A673 (cell line): Measurements from ENCODE around the gene DNAJB6. TPM values are rescaled to one million over a fixed set of nuclear protein-coding genes. Genes with fewer than 3 reads are reported as not detected.

Experiments
- BruUV-seq: library from RNA; stranded (reverse); fragments of 400-500 nt; replicated peaks from 2 replicates; lab custom pipeline; 2021; lab: Mats Ljungman, UMichigan
- CTCF ChIA-PET: fragments of 300-600 bp; sonication (Branson Sonifier 250); formaldehyde crosslinking; loops from one replicate; lab custom pipeline; 2022; ENCODE audit warnings: antibody characterized with exemption; lab: Charles Lee
- POLR2A ChIA-PET: fragments of 300-600 bp; sonication (Branson Sonifier 250); formaldehyde crosslinking; loops from one replicate; lab custom pipeline; 2022; ENCODE audit warnings: antibody characterized with exemption; ENCODE audit not compliant: low non-redundant PET; lab: Charles Lee
- DNase-seq: peaks from one replicate; pipeline ENCODE4 v3.0.0-alpha.2; 2015; ENCODE audit warnings: low spot score
- H3K27ac ChIP-seq: fragments of 200-600 bp; sonication (generic); 2 replicates; pipeline ENCODE4 v1.5.1; 2016; ENCODE audit warnings: mixed run types, low read depth, mild to moderate bottlenecking, mixed read lengths, antibody characterized with exemption, low read length; ENCODE audit not compliant: poor library complexity, severe bottlenecking
- H3K27me3 ChIP-seq: fragments of 200-600 bp; sonication (generic); replicated peaks from 2 replicates; pipeline ENCODE4 v1.6.1; 2017; ENCODE audit warnings: mixed run types, low read depth, mild to moderate bottlenecking, mixed read lengths, antibody characterized with exemption, low read length; ENCODE audit not compliant: insufficient read depth, poor library complexity
- H3K36me3 ChIP-seq: fragments of 200-600 bp; sonication (generic); 2 replicates; pipeline ENCODE4 v1.6.1; 2016; ENCODE audit warnings: mixed run types, mild to moderate bottlenecking, mixed read lengths, antibody characterized with exemption, low read length; ENCODE audit not compliant: insufficient read depth, poor library complexity, severe bottlenecking
- H3K4me1 ChIP-seq: fragments of 200-600 bp; sonication (generic); 2 replicates; pipeline ENCODE4 v1.6.1; 2017; ENCODE audit warnings: mixed run types, mild to moderate bottlenecking, mixed read lengths, antibody characterized with exemption, low read length; ENCODE audit not compliant: insufficient read depth, poor library complexity, severe bottlenecking
- H3K4me3 ChIP-seq: fragments of 200-600 bp; sonication (generic); 2 replicates; pipeline ENCODE4 v1.5.1; 2016; ENCODE audit warnings: low read depth, mixed run types, mild to moderate bottlenecking, mixed read lengths, low read length; ENCODE audit not compliant: poor library complexity, severe bottlenecking
- H3K9me3 ChIP-seq: fragments of 200-600 bp; sonication (generic); 2 replicates; pipeline ENCODE4 v1.6.1; 2016; ENCODE audit warnings: mixed run types, low read depth, mild to moderate bottlenecking, mixed read lengths, antibody characterized with exemption, low read length; ENCODE audit not compliant: poor library complexity, severe bottlenecking
- CTCF ChIP-seq: fragments of 300-800, 200-600 bp; sonication (generic); conservative IDR thresholded peaks from 2 replicates; pipeline ENCODE4 v1.5.1; 2017; ENCODE audit warnings: low read depth, mild to moderate bottlenecking, antibody characterized with exemption, low read length, moderate library complexity, mixed read lengths
- EZH2 ChIP-seq: fragments of 200-600 bp; sonication (generic); IDR thresholded peaks from 2 replicates; pipeline ENCODE4 v1.6.1; 2017; ENCODE audit warnings: borderline replicate concordance, low read depth, mild to moderate bottlenecking, mixed read lengths, antibody characterized with exemption, low read length; ENCODE audit not compliant: poor library complexity, severe bottlenecking
- intact Hi-C: fragments of 100-400 bp; cut with micrococcal nuclease; formaldehyde crosslinking; loops from one replicate; pipeline ENCODE4 v1.10.0; 2022; ENCODE audit not compliant: unreplicated experiment
- total RNA-seq: library from RNA; stranded (reverse); gene quantifications from 2 replicates; pipeline ENCODE4 v1.2.3, GENCODE V29; 2021

The DNAJB6 gene
- total RNA-seq, 1 experiment from 2014 or later: 146 TPM

GRCh38 chr7:157366722-157367121, 29.9 kb downstream of the DNAJB6 start:
- intact Hi-C loops: no loop called here
- H3K4me1 ChIP-seq: no peaks in the 10 kb centered on the region
- ChIA-PET CTCF (no interaction called here), POLR2A (no interaction called here)
- no TSS peak for BruUV-seq
- H3K27ac ChIP-seq: no peak overlapping the region
- no peaks in the 10 kb centered on the region for H3K27me3 ChIP-seq
- peaks cover 92% of the 10 kb centered on the region for H3K36me3 ChIP-seq
- TF ChIP-seq CTCF: no peak
- TF ChIP-seq EZH2: no peak
- DNase-seq: no peak
- no peaks in the 10 kb centered on the region for H3K9me3 ChIP-seq
- H3K4me3 ChIP-seq: no peak overlapping the region

- no peaks in the 10 kb centered on the region for H3K9me3 ChIP-seq
- no peaks in the 10 kb centered on the region for H3K27me3 ChIP-seq
- peak overlapping the region; percentile 42 for H3K27ac ChIP-seq
- no peaks in the 10 kb centered on the region for H3K4me1 ChIP-seq
- peaks cover 87% of the 10 kb centered on the region for H3K36me3 ChIP-seq
- DNase-seq: no peak
- POLR2A ChIA-PET: no interaction called here
- TF ChIP-seq CTCF (no peak), EZH2 (no peak)
- CTCF ChIA-PET: no interaction called here
- no TSS peak for BruUV-seq
- intact Hi-C loops: no loop called here
- no peak overlapping the region for H3K4me3 ChIP-seq
These were observed 32.2 kb downstream of the DNAJB6 start for GRCh38 chr7:157368955-157369354.

GRCh38 chr7:157370742-157371141, 33.9 kb downstream of the DNAJB6 start:
- H3K4me3 ChIP-seq: no peak overlapping the region
- BruUV-seq: no TSS peak
- POLR2A ChIA-PET: no interaction called here
- peaks cover 4% of the 10 kb centered on the region for H3K4me1 ChIP-seq
- intact Hi-C loops: no loop called here
- H3K36me3 ChIP-seq: peaks cover 71% of the 10 kb centered on the region
- no peaks in the 10 kb centered on the region for H3K9me3 ChIP-seq
- DNase-seq: no peak
- CTCF ChIA-PET: no interaction called here
- TF ChIP-seq CTCF (no peak), EZH2 (no peak)
- no peaks in the 10 kb centered on the region for H3K27me3 ChIP-seq
- H3K27ac ChIP-seq: no peak overlapping the region
